Measurements from ENCODE around the gene FAM120A. TPM values are rescaled to one million over a fixed set of nuclear protein-coding genes. Genes with fewer than 3 reads are reported as not detected.

The FAM120A gene
- total and polyA plus RNA-seq, 2 of the 13 experiments (the other 11 are each of a cell fraction or from before 2014, with no cell fraction given): 41.3 to 44.4 TPM

DNA sequence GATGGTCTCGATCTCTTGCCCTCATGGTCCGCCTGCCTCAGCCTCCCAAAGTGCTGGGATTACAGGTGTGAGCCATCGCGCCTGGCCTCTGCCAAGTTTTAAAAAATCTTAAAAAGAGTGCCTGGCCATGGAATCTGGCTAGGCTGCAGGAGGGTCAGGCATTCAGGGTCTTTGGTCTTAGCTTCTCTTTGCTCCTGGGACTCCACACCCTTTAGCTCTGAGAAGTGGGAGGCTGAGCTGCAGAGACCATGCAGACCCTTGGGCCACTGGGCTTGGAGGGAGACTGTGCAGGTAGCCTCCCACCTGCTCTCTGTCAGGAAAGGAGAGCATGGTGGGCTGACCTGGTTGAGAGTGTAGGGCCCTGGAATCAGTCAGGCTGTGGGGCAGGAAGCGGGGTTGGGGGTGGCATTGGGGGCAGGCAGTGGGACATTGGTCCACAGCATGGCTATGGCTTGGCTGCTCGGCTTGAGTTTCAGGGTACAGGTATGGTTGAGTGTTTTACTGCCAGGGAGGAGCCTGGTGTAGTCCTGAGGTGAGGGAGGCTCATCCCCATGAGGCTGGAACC is 145.7 kb downstream of the FAM120A start (continued):
- TF ChIP-seq, protein P1, sequence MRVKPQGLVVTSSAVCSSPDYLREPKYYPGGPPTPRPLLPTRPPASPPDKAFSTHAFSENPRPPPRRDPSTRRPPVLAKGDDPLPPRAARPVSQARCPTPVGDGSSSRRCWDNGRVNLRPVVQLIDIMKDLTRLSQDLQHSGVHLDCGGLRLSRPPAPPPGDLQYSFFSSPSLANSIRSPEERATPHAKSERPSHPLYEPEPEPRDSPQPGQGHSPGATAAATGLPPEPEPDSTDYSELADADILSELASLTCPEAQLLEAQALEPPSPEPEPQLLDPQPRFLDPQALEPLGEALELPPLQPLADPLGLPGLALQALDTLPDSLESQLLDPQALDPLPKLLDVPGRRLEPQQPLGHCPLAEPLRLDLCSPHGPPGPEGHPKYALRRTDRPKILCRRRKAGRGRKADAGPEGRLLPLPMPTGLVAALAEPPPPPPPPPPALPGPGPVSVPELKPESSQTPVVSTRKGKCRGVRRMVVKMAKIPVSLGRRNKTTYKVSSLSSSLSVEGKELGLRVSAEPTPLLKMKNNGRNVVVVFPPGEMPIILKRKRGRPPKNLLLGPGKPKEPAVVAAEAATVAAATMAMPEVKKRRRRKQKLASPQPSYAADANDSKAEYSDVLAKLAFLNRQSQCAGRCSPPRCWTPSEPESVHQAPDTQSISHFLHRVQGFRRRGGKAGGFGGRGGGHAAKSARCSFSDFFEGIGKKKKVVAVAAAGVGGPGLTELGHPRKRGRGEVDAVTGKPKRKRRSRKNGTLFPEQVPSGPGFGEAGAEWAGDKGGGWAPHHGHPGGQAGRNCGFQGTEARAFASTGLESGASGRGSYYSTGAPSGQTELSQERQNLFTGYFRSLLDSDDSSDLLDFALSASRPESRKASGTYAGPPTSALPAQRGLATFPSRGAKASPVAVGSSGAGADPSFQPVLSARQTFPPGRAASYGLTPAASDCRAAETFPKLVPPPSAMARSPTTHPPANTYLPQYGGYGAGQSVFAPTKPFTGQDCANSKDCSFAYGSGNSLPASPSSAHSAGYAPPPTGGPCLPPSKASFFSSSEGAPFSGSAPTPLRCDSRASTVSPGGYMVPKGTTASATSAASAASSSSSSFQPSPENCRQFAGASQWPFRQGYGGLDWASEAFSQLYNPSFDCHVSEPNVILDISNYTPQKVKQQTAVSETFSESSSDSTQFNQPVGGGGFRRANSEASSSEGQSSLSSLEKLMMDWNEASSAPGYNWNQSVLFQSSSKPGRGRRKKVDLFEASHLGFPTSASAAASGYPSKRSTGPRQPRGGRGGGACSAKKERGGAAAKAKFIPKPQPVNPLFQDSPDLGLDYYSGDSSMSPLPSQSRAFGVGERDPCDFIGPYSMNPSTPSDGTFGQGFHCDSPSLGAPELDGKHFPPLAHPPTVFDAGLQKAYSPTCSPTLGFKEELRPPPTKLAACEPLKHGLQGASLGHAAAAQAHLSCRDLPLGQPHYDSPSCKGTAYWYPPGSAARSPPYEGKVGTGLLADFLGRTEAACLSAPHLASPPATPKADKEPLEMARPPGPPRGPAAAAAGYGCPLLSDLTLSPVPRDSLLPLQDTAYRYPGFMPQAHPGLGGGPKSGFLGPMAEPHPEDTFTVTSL (CRISPR knock-in tag; IDR thresholded peaks at IDR 0.05; ENCODE audit: borderline replicate concordance): no peak
- TF ChIP-seq, protein P2, sequence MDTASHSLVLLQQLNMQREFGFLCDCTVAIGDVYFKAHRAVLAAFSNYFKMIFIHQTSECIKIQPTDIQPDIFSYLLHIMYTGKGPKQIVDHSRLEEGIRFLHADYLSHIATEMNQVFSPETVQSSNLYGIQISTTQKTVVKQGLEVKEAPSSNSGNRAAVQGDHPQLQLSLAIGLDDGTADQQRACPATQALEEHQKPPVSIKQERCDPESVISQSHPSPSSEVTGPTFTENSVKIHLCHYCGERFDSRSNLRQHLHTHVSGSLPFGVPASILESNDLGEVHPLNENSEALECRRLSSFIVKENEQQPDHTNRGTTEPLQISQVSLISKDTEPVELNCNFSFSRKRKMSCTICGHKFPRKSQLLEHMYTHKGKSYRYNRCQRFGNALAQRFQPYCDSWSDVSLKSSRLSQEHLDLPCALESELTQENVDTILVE (CRISPR knock-in tag; IDR thresholded peaks at IDR 0.05): no peak

DNA sequence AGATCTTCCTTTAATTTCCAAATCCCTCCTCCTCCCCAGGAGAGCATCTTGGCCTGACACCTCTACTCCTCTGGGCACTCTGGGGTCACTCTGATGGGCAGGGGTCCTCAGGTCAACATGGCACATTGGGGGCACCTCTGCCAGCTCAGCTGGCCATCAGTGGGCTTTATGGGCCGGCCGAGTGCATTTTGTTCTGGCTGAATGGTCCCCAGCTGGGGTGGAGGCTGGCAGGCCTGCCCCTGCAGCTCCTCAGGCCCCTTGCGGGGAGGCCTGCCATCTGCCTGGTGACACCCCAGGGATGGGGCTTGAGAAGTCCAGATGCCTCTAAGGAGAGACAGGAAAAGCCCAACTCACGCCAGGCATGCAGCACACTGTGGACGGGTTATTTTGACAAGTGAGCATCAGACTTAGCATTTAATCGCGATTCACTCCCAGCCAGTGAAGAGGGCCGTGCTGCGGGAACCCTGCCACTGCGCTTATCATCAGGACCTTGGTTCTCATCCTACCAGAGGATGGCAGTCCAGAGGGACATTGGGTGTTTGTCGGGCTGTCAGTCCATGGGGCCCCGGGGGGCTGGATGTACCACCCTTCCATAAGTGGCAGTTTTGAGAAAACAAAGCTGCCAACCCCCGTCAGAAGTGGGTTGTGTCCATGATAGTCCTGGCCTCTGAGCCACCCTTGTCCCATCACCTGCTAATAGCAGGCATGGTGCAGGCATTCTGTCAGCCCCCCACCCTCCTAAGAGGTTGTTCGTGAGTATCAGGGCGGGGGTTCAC is 146.6 kb downstream of the FAM120A start:
- Histone ChIP-seq H3K36me3 (replicated peaks in 1 of 2; ENCODE audit: control insufficient read depth in 1 of 2, insufficient read depth in 2 of 2, low read length in 2 of 2) (no peaks in the 10 kb centered on the region), H3K27ac (ENCODE audit: extremely low read length, insufficient read depth, low read length) (no peak overlapping the region), H3K4me2 (ENCODE audit: low read depth, low read length) (no peak overlapping the region), H3K4me3 (replicated peaks in 1 of 3; ENCODE audit: insufficient read depth in 1 of 3, low read depth in 2 of 3, low read length in 3 of 3) (no peak overlapping the region), H2AFZ (ENCODE audit: low read length) (no peak overlapping the region), H4K20me1 (ENCODE audit: insufficient read depth, low read length) (no peaks in the 10 kb centered on the region; the same call in 1 of the 2 replicates), H3K9ac (ENCODE audit: insufficient read depth, low read depth, low read length) (no peak overlapping the region), H3K9me3 (ENCODE audit: low read length) (no peaks in the 10 kb centered on the region), H3K79me2 (ENCODE audit: insufficient read depth, low read length) (peaks cover 18% of the 10 kb centered on the region), H3K4me1 (ENCODE audit: insufficient read depth, low read length) (peaks cover 11% of the 10 kb centered on the region), H3K27me3 (ENCODE audit: control insufficient read depth in 1 of 2, insufficient read depth in 2 of 2, low read length in 2 of 2) (no peaks in the 10 kb centered on the region)
- intact Hi-C loops (cut with micrococcal nuclease; ENCODE audit: unreplicated experiment) (no loop called here), in situ Hi-C loops (cut with HindIII; ENCODE audit: extremely low pct_ligation_motif_present, low pct_unique_long_range_greater_than_20kb) (no loop called here)
- FAIRE-seq (no peak), DNase-seq (ENCODE audit: low spot score) (no peak), ATAC-seq (no peak; the same call in 1 of the 3 replicates)
- ChIA-PET POLR2A (no interaction called here), CTCF (ENCODE audit: low intra/inter-chr PET ratio, low total read pairs) (no interaction called here)
- 94% methylated on average over 7 of the region's 15 CpGs for WGBS (ENCODE audit: low lambda C conversion rate)
- BruUV-seq (replicated peaks): no TSS peak
- no peak for TF ChIP-seq CEBPB (IDR thresholded peaks at IDR 0.05; ENCODE audit: borderline replicate concordance, low read depth, low read length)
- no peak for TF ChIP-seq NFE2L2 (IDR thresholded peaks at IDR 0.05; ENCODE audit: low read length)
- TF ChIP-seq ZNF790 (CRISPR knock-in tag; IDR thresholded peaks at IDR 0.05; ENCODE audit: borderline replicate concordance): no peak
- TF ChIP-seq GABPA (IDR thresholded peaks at IDR 0.05; ENCODE audit: low read depth, low read length): no peak
- TF ChIP-seq GABPA (CRISPR knock-in tag; IDR thresholded peaks at IDR 0.05; ENCODE audit: low read depth): no peak
- no peak for TF ChIP-seq ATF7-NPFF (CRISPR knock-in tag; IDR thresholded peaks at IDR 0.05; ENCODE audit: low read depth)
- no peak for TF ChIP-seq PAX8 (CRISPR knock-in tag; IDR thresholded peaks at IDR 0.05; ENCODE audit: borderline replicate concordance)
- TF ChIP-seq ZNF776 (CRISPR knock-in tag; IDR thresholded peaks at IDR 0.05): no peak
- TF ChIP-seq JARID2 (CRISPR knock-in tag; IDR thresholded peaks at IDR 0.05; ENCODE audit: insufficient replicate concordance): no peak
- no peak for TF ChIP-seq ZNF101 (CRISPR knock-in tag; IDR thresholded peaks at IDR 0.05; ENCODE audit: borderline replicate concordance, low read depth)
- no peak for TF ChIP-seq RORA (CRISPR knock-in tag; IDR thresholded peaks at IDR 0.05)

Measured in HepG2 (cell line).